GM23248 (cell line): ENCODE results near the gene RDX.

Experiments
- EZH2 ChIP-seq: fragments of 200-600 bp; sonication (generic); IDR thresholded peaks from 2 replicates; pipeline ENCODE4 v1.6.1; 2018; ENCODE audit warnings: antibody characterized with exemption, mild to moderate bottlenecking; ENCODE audit not compliant: insufficient read depth, poor library complexity, severe bottlenecking
- EZH2phosphoT487 ChIP-seq: fragments of 200-600 bp; sonication (generic); IDR thresholded peaks from 2 replicates; pipeline ENCODE4 v1.6.1; 2018; ENCODE audit warnings: antibody characterized with exemption, moderate library complexity, mild to moderate bottlenecking, low read depth; ENCODE audit not compliant: insufficient read depth

- TF ChIP-seq EZH2: no peak
- no peak for TF ChIP-seq EZH2phosphoT487
Measured at GRCh38 chr11:110251836-110252235, 44.6 kb downstream of the RDX start.
